Activated T-cell treated with anti-CD3 and anti-CD28 coated beads for 1 hour (primary cell): ENCODE measurements around the gene FGF13.

ENCODE experiments used
- DNase-seq: peaks from one replicate; pipeline ENCODE4 v3.0.0-alpha.2; 2020; ENCODE audit warnings: low read depth

The FGF13 gene

DNA sequence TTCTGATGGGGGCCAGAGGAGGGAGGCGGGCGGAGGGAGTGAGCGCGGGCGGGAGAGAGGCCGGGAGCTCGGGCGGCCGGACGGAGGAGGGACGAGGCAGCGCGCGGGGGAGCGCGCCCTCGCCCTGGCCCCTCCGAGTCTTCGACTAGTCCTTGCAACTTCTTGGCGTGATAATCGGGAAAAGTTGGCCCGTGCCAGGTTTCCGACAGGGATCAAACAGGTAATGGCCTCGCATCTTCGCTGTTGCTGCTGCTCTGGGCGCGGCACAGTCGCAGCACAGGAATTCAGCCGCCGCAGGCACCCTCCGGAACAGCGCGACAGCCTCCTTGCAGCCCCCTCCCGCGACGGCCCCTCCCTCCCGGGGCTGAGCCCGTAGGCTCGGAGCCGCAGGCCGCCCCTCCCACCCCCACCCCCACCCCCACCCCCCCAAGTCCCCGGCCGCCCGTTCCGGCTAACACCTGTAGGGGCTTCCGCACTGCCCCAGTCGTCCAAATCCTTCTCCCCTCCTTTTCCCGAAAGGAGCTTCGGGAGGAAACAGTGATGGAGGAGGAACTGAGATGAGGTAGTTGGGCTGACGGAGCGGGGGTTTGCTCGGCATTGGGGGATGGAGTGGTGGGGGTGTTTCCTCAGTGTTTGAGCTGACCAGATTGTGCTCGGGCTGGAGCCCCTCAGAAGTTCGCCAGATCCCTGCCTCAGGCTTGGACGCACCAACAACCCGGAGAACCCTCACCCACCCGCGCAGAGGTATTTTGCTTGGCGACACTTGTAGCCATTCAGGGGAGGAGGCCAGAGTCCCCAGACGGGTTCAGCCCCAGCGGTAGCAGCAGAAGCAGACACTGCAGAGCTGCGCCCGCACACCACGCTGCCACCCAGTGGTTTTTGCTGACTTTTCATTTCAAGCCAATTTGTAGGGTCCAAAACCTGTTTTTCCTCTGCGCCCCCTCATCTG, at the start of gene FGF13:
Gene FGF13, minus strand, starts transcription at position 319 of the 949 bp plus-strand sequence. CDS start 714 bp downstream, outside the sequence.
- DNase-seq = no peak

DNA sequence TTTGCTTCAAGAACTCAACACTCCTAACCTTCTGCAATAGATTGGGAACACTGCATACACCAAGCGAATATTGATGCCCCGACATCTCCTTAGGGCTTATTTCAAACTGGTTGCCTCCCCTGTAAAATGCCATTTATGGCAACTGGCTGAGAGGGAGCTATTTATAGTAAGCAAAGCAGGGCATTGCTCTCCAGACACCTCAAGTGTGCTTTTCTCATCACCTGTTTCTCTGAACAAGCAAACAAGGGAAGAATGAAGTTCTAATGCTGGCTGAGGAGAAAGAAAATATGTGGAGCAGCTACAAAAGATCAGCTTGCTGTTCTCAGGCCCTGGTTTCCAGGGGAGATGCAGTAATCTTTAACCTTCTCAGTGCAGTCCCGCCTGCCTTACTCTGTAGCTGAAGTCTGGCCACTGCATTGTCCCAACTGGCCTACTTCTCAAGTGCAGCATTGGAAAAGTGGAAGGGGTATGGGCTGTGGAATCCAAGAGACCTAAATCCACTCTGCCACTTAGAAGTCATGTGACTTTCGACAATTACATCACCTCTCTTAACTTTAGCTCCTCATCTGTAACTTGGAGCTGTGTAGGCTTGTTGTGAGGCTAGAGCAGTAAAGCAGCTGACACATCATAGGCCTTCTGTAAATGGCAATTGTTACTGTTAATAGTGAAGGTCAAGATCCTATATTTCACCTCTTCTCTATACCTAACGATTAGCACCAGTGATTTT, 47.9 kb upstream of the FGF13 start:
- no peak for DNase-seq

DNA sequence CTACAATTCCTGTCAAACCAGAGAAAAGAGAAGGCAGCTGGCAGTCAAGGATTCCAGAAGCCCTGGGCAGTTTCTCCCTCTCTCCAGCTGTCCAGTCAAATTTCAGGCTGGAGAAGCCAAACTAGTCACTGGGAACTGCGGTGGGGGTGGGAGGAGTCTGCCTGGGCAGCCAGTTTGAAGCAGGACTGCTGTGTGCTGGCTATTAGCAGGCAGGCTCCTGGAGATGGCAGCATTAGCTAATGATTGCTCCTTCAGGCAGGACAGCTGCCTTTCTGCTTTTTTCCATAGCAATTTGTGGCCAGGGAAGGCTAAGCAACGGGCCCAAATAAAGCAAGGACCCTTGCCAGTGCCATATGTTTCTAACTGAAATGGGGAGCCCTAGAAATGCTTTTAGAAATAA, 44.7 kb upstream of the FGF13 start:
- DNase-seq = no peak

DNA sequence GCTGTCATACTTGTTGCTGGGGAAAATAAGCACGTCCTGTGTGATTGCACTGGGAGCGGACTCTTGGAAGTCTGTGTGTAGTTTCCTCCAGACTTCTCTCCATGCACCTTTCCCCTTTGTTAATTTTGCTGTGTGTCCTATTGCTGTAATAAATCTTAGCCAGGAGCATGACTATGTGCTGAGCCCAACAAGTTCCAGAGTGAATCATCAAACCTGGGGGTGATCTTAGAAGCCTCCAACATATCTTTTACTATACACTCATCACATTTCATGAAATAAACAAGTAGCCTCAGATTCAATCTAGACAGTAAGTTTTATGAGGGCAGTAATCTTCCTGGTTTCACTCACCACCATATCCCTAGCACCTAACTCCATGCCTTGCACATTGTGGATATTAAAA, 43.3 kb upstream of the FGF13 start:
- DNase-seq = no peak

DNA sequence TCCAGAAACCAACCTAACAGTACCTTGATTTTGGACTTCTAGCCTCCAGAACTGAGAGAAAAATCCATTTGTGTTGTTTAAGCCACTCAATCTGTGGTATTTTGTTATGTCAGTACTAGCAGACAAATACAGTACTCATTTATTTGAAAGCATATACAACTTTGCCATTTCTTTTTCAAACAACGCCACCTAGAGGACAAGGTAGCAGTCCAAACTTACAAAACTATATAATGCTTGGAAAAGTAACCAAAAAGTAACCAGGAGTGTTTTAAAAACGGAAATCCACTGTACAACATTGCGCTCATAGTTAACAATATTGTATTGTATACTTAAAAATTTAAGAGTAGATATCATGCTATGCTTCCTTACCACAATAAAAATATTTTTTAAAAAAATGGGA, 37.0 kb upstream of the FGF13 start:
- no peak for DNase-seq

DNA sequence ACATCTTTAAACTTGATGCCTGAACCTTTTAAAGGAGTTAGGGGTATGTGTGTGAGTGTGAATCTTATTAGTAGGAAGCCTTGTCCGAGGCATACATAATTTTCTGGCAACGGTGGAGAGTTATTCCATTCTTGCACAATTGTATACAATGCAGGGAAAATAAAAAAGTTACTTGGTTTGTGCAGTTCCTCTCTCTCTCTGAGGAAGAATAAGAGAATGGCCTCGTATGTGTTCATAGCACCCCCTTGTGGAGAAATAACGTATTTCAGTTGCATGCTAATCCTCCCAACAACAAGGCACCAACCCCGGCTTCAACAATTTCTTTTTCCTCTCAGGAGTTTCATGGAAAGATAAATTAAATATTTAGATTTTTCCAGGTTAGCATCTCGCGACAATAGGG, 33.7 kb upstream of the FGF13 start:
- no peak for DNase-seq

DNA sequence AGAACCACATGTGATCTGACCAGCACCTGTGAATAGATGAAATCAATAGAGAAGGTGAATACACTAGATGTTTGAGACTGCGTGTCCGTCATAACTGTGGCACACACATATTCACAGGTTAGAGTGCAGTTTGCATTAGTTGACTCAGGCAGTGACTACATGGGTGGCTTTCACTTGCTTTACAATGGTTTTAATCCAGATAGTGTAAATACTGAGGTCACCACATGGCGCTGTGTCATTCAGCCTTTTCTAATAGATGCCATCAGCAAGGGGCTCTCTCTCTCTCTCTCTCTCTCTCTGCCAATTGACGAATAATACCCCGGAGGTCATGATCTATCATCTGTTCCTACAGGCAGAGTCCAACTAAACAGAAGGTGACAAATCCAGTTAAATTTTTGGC, 30.7 kb upstream of the FGF13 start:
- DNase-seq = no peak

DNA sequence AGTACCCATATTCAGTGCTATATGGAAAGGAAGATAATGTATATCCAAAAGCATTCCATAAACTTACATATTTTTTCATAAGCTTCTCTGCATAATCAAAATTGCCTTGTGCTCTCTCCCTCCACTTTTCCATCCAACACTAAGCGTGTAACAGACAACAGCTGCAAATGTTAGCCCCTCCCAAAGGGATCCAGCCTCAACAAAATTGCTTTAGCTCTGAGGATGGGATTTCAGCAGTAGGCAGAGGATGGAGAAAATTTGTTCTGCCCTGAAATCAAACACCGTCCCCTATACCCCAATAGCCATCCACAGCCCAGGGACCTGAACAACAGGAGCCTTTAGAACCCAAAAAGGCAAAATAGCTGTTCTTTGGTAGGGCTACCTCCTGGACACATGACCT, 28.8 kb upstream of the FGF13 start:
- no peak for DNase-seq

DNA sequence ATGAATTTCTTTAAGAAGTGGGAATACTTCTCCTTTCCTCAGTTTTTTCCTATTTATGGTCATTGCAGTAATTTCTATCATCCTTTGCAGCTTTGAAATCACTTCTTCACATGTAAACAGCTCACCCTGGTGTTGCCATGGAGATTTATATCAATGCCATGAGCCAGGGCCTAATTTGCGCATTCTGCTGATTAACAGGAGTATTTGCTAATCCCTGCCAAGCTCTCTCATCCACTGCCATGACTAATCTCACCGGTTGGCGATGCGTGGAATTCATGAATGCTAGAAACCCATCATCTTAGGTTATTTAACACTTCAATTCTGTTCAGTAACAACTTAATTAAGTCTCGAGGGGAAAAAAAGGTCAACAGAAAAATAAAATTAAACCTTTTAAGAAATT, 11.8 kb upstream of the FGF13 start:
- no peak for DNase-seq

DNA sequence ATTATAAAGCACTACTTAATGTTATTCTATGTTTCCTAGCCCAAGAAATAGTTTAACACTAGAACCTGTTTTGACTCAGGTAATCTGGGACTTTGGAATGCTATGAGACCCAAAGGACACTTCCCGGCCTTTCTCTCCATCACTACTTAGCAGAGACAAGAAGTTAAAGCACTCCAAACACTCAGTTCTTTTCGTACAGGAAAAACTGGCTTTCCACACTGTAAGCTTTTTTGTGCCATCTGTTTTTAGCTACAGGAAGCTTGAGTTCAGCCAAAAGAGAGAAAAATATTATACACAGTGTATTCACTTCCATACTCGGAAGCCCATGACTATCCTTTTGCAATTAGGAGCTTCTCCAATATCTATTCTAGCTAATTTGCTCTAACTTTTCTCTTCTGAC, 7.9 kb upstream of the FGF13 start:
- no peak for DNase-seq

DNA sequence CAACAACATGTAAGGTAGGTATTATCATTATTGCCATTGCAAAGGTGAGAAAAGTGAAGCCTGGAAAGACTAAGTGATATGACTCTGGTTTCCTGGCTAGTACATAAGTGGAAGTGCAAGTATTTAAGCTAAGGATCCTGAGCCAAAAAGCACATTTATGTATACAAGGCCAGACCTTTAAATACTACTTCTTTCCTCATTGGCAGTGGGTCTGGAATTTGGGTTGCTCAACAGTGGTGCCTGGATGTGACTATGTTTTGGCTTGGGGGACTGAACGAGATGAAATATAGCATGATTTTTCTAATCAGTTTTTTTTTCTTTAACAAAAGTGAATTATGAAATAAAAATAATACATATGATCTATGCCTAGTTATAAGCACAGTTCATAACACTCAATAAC, 7.4 kb upstream of the FGF13 start:
- no peak for DNase-seq

DNA sequence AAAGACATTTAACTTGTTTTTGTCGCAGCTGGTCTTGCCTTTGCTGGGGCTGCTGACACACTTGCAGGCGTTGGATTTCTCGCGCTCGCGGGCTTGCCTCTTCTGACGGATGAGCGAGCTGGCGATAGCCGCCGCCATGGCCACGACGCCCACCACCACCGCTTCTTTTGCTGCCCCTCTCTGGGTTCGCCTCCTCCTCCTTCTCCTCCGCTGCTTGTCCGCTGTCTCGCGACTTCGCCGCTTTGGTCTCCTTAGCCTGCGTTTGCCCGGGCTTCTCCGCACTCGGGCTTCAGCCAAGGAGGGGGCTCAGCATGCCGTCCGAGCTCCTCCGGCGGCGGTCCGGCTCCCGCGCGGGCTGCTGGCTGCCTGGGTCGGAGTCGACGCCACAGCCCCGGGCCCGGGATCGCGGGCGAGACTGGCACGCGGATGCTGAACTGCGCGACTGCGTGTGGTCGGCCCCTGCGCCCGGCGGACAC, 613 bp downstream of the FGF13 start:
- no peak for DNase-seq

DNA sequence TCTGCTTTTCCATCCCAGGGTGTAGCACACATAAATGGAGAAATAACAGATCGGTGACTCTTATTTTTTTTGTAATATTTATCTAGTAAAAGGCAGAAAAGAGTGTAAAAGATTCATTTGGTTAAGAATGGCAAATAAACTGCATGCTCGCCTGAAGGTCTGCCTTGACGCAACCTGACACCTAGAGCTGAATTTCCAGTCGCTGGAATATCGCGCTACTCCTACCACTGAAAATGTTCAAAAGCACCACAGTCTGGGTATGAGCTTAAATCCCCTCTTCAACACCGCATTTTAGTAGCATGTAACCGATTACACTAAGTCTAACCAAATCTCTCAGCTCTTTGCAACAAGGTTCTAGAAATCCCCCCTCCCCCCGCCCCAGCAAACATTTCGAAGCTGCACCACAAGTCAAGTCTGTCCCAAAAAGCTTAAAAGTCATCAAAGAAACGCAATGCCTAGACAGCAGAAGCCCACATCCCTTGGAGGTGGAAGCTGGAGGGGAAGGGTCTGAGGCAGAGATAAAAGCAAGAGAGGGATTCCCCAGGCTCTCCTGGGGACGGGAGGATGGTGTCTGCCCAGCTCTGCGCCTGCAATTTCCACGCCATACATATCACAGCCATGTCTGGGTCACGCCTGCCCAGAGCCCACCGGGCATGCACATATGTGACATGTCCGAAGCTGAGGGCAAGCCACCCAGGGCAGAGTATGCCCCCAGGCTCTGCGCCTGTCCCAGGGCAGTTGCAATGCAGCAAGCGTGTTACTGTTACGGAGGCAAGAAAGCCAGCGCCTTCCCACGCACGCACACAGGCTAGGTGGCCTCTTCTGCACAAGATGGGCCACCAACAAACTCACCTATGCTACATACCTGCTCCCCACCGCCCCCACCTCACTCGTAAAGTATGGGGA, 1.4 kb downstream of the FGF13 start:
- DNase-seq = no peak

DNA sequence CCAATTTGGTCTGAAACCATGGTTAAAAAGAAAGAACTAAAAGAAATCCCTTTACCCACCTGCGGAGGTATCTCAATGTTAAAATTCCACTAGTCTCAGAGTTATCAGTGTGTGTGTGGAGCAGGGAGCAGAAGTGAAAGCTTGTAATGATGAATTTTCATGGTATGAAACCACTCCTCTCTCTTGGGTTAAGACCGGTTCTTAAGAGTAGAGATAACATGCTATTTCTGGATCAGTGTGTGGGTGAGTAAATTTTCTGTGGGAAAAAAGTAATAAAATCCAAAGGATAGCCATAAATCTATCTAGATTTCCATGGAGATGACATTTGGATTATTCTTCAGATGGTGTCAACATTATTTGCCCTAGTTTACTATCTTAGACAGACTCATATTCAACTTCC, 3.2 kb downstream of the FGF13 start:
- no peak for DNase-seq

DNA sequence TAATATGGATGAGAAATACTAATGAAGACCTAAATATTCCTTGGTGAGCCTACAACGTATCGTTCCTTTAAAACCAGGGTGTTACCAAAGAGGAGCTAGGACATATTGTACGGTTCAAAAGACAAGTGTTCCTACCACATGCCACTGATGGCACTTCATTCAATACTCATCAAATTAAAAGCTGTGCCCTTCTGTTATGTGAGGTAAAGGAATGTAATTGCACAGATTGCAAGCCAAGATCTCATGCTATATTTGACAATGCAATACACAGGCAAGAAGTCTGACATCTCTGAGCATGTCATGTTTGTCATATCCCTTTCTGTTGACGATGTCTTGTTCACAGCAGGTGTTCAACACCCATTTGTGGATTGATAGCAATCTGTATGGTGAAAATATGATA, 6.9 kb downstream of the FGF13 start:
- DNase-seq = no peak

DNA sequence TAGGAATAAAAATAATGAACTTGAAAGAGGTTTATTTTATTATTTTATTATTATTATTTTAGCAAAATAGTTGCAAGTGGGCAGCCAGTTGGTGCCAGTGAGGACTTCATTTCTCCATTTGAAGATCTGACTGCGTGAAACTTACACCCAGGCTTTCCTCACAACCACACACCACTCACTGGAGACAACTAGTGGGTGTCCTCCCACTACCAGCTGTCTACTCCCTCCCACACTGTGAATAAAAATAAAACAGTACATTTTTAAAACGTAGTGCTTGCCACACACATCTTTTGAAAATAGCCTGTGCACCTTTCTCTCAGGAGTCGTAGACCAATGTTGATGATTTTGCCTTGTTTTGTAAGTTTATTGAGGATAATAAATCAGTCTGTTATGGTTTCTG, 7.4 kb downstream of the FGF13 start:
- no peak for DNase-seq

DNA sequence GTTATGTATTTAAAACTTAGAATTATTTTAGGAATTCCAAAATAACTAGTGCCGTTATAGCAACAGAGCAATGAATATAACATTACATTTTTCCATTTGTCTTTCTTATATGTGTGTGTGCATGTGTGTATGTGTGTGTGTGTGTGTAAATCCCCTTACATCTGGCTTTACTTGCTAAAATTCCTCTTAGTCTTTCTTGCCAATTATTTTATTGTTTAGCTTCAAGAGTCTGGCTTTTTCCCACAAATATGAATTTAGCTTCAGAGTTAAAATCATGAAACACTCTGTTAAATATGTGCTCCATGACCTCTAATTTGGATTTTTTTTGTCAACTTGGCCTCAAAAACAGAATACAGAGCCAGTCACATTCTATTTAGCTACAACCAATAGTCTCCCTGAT, 18.9 kb downstream of the FGF13 start:
- no peak for DNase-seq

DNA sequence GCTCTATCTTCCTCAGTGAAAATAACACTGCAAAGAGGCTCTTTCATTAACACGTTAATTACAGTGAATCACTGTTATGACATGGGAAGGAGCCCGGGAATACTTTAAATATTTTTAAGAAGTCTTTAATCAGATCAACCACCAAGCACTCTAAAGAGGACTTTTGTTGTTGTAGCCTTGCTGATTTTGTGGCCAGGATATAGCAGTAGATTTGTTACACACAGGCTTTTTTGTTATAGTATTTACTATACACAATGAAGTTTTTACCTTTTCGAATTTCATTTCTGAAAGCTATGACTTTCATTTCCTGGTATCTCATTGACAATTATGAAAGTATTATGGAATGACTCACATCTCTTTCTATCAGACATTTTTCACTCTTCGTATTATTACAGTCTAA, 20.3 kb downstream of the FGF13 start:
- no peak for DNase-seq

DNA sequence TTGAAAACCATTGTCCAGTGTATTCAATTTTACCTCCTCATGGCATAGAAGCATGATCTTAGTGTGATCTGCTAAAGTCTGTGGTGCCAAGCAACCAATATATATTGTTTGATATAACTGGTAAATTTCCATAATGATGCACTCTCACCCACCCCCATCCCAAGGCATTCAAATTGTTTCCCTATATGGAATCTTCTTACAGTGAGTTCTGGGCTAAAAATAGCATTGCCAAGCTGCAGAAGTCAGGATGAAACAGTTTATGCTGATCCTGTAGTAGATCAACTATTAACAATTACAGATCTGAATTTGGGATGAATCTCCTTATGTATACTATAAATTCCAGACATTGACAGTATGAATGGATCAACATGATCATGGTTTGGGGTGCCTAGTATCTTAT, 20.9 kb downstream of the FGF13 start:
- DNase-seq = no peak

DNA sequence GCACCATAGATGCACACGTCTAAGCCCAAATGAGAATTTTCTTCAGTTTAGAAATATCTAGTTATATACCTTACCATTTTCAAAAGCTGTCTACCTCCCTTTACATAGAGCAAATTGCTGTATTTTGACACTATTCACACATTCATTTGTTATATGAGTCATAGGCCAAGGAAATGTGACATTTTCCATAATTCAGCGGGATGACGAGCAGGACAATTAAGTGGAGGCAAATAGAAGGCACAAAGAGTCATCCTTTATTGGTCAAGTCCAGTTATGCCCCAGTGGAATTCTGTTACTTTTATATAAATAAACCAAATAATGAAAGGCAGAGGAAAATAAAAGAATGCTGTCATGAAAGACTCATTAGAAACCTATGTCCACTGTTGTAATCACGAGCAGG, 27.9 kb downstream of the FGF13 start:
- no peak for DNase-seq

DNA sequence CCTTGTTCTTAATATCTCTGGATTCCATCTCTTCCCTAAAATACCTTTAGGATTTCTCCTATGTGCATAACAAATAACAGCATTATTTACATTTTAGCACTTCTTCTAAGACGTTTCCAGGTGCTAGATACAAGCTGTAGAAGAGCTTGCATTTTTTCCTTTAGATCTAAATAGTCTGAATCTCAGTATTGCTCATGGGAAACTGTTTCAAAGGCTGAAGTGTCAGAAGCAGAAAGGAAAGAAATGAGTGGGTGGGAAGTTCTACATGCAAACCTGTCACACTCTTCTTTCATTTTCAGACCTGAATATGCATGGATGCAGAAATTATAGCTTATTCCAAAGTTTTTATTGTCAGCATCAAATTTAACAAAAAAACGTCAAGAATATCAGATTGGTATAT, 41.8 kb downstream of the FGF13 start:
- DNase-seq = no peak

DNA sequence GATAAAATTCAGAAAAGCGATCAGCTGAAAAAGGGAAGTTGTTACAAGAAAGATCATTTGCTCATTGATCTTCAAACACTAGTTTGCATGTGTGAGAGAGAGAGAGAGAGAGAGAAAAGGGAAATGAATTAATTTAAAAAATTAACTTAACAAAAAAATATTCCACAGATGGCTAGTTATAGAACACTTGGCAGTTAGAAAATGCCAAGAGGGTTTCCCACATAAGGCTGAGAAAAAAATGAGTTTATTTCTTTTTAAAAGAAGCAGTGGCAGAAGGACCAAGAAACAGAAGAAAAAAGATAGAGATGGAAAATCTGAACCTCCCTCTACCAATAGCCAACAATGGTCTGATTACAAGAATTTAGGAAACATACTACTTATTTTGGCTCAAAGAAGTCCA, 47.1 kb downstream of the FGF13 start:
- DNase-seq = no peak
